ENCODE measurements around the gene ARG2. TPM values are rescaled to one million over a fixed set of nuclear protein-coding genes. Genes with fewer than 3 reads are reported as not detected.
A peak's percentile ranks its signal among the peaks of the same experiment; 100 is the strongest.

The ARG2 gene
- total RNA-seq, 1 experiment from 2014 or later, result 1.1 TPM

- H3K79me2 ChIP-seq (ENCODE audit: low read length), result no peaks in the 10 kb centered on the region
- no TSS peak for BruUV-seq (replicated peaks)
- H3K9ac ChIP-seq (ENCODE audit: low read length), result no peak overlapping the region
- no peaks in the 10 kb centered on the region for H3K4me1 ChIP-seq (ENCODE audit: insufficient read depth, low read length)
- no peaks in the 10 kb centered on the region for H3F3A ChIP-seq (ENCODE audit: low read length, unreplicated experiment)
- no peaks in the 10 kb centered on the region for H3K36me3 ChIP-seq (ENCODE audit: low read depth, low read length)
- ChIA-PET POLR2A (ENCODE audit: unreplicated experiment) (no interaction called here), CTCF (no interaction called here)
- TF ChIP-seq EZH2phosphoT487 (IDR thresholded peaks at IDR 0.05; ENCODE audit: borderline replicate concordance, low read length) (no peak), EZH2 (IDR thresholded peaks at IDR 0.05; ENCODE audit: low read length, unreplicated experiment) (no peak), CTCF (conservative IDR thresholded peaks at IDR 0.05; ENCODE audit: low read depth, low read length) (no peak)
- no peak overlapping the region for H3K27ac ChIP-seq (ENCODE audit: low read length)
- no peaks in the 10 kb centered on the region for H3K27me3 ChIP-seq (ENCODE audit: low read length)
- H3K4me2 ChIP-seq (ENCODE audit: low read length), result no peak overlapping the region
- H3K4me3 ChIP-seq (ENCODE audit: low read length), result no peak overlapping the region
- no peaks in the 10 kb centered on the region for H3K9me2 ChIP-seq (replicated peaks; ENCODE audit: low read length)
- intact Hi-C loops (cut with micrococcal nuclease), result no loop called here
- H3K9me3 ChIP-seq (ENCODE audit: low read length), result no peaks in the 10 kb centered on the region
- H4K20me1 ChIP-seq (ENCODE audit: low read length), result no peaks in the 10 kb centered on the region
- H2AFZ ChIP-seq (ENCODE audit: low read length), result no peak overlapping the region
- ATAC-seq (no peak), DNase-seq (no peak)
These were observed 13.9 kb downstream of the ARG2 start for GRCh38 chr14:67633451-67634147.

GRCh38 chr14:67636361-67636919 is 16.7 kb downstream of the ARG2 start:
- Histone ChIP-seq H3F3A (ENCODE audit: low read length, unreplicated experiment) (no peaks in the 10 kb centered on the region), H3K27ac (ENCODE audit: low read length) (no peak overlapping the region), H3K4me3 (ENCODE audit: low read length) (no peak overlapping the region), H3K27me3 (ENCODE audit: low read length) (no peaks in the 10 kb centered on the region), H3K9me3 (ENCODE audit: low read length) (no peaks in the 10 kb centered on the region), H3K4me1 (ENCODE audit: insufficient read depth, low read length) (no peaks in the 10 kb centered on the region), H3K9me2 (replicated peaks; ENCODE audit: low read length) (no peaks in the 10 kb centered on the region), H3K9ac (ENCODE audit: low read length) (no peak overlapping the region), H3K36me3 (ENCODE audit: low read depth, low read length) (no peaks in the 10 kb centered on the region), H3K4me2 (ENCODE audit: low read length) (no peak overlapping the region), H4K20me1 (ENCODE audit: low read length) (no peaks in the 10 kb centered on the region), H2AFZ (ENCODE audit: low read length) (no peak overlapping the region), H3K79me2 (ENCODE audit: low read length) (no peaks in the 10 kb centered on the region)
- no TSS peak for BruUV-seq (replicated peaks)
- POLR2A ChIA-PET (ENCODE audit: unreplicated experiment), result interaction anchor here (1.2 kb wide), 1 partner anchor 14 kb away, joined by 7 read pairs; no protein-coding TSS in a partner anchor
- DNase-seq (no peak), ATAC-seq (peak; percentile 79)
- CTCF ChIA-PET, result interaction anchor here (0.6 to 1.0 kb wide), 2 partner anchors 30 to 282 kb away, joined by 3 to 5 read pairs; no protein-coding TSS in a partner anchor
- intact Hi-C loops (cut with micrococcal nuclease), result no loop called here
- TF ChIP-seq EZH2phosphoT487 (IDR thresholded peaks at IDR 0.05; ENCODE audit: borderline replicate concordance, low read length) (no peak), EZH2 (IDR thresholded peaks at IDR 0.05; ENCODE audit: low read length, unreplicated experiment) (no peak), CTCF (conservative IDR thresholded peaks at IDR 0.05; ENCODE audit: low read depth, low read length) (no peak)

DNA sequence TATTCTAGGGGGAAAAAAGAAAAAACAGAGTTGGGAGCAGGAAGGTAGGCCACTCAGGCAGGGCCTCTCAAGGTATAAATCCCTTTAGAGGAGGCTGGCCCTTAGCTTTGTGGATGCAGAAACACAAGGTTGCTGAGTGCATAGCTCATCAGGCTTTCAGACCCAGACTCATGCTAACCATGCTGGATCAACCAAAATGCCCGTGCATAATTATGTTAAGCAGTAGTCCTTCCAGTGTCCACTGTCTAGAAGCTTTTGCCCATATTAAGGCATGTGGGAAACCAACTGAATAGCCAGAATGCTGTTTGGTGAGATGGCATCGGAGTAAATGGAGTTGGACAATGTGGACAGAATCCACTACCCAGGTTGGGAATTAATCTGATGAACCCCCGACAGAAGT is 18.9 kb downstream of the ARG2 start:
- H3K4me1 ChIP-seq (ENCODE audit: insufficient read depth, low read length), result no peaks in the 10 kb centered on the region
- POLR2A ChIA-PET (ENCODE audit: unreplicated experiment), result interaction anchor here (0.5 kb wide), 1 partner anchor 2000 kb away, joined by 3 read pairs; no protein-coding TSS in a partner anchor
- no peaks in the 10 kb centered on the region for H3K9me3 ChIP-seq (ENCODE audit: low read length)
- ATAC-seq (no peak), DNase-seq (no peak)
- intact Hi-C loops (cut with micrococcal nuclease), result no loop called here
- H2AFZ ChIP-seq (ENCODE audit: low read length), result no peak overlapping the region
- no peak overlapping the region for H3K4me3 ChIP-seq (ENCODE audit: low read length)
- no peak overlapping the region for H3K4me2 ChIP-seq (ENCODE audit: low read length)
- no peaks in the 10 kb centered on the region for H3K27me3 ChIP-seq (ENCODE audit: low read length)
- H4K20me1 ChIP-seq (ENCODE audit: low read length), result no peaks in the 10 kb centered on the region
- no TSS peak for BruUV-seq (replicated peaks)
- no peak overlapping the region for H3K27ac ChIP-seq (ENCODE audit: low read length)
- H3K9me2 ChIP-seq (replicated peaks; ENCODE audit: low read length), result no peaks in the 10 kb centered on the region
- CTCF ChIA-PET, result no interaction called here
- no peaks in the 10 kb centered on the region for H3K36me3 ChIP-seq (ENCODE audit: low read depth, low read length)
- no peaks in the 10 kb centered on the region for H3K79me2 ChIP-seq (ENCODE audit: low read length)
- TF ChIP-seq EZH2 (IDR thresholded peaks at IDR 0.05; ENCODE audit: low read length, unreplicated experiment), result no peak
- TF ChIP-seq CTCF (conservative IDR thresholded peaks at IDR 0.05; ENCODE audit: low read depth, low read length), result no peak
- TF ChIP-seq EZH2phosphoT487 (IDR thresholded peaks at IDR 0.05; ENCODE audit: borderline replicate concordance, low read length), result no peak
- H3K9ac ChIP-seq (ENCODE audit: low read length), result no peak overlapping the region
- no peaks in the 10 kb centered on the region for H3F3A ChIP-seq (ENCODE audit: low read length, unreplicated experiment)
